Neural cell (in vitro differentiated cells): ENCODE data around the gene LPIN2. TPM values are rescaled to one million over a fixed set of nuclear protein-coding genes. Genes with fewer than 3 reads are reported as not detected.
"Not testable (repeated sequence)": the region's sequence is repeated elsewhere in the genome, so short reads cannot be mapped to it uniquely, and the experiment has no call there.

ENCODE experiments used
- H2AFZ ChIP-seq: fragments of 200-600, 300-800 bp; sonication (generic), shearing (Covaris generic); 2 replicates; pipeline ENCODE4 v1.6.0; 2014; ENCODE audit warnings: low read depth, mild to moderate bottlenecking, antibody characterized with exemption, low read length, moderate library complexity
- H3F3A ChIP-seq: fragments of 200-600 bp; shearing (Covaris generic); 2 replicates; pipeline ENCODE4 v1.6.1; 2016; ENCODE audit warnings: mild to moderate bottlenecking, moderate library complexity, mixed read lengths, antibody characterized with exemption, low read length; ENCODE audit not compliant: insufficient read depth, poor library complexity, severe bottlenecking
- H3K27ac ChIP-seq: fragments of 200-600, 300-800 bp; sonication (generic), shearing (Covaris generic); 2 replicates; pipeline ENCODE4 v1.5.1; 2014; ENCODE audit warnings: mild to moderate bottlenecking, low read length, moderate library complexity
- H3K27me3 ChIP-seq: fragments of 300-800, 200-600 bp; sonication (generic), shearing (Covaris generic); 2 replicates; pipeline ENCODE4 v1.6.0; 2014; ENCODE audit warnings: mild to moderate bottlenecking, low read depth, low read length, moderate library complexity; ENCODE audit not compliant: insufficient read depth
- H3K36me3 ChIP-seq: fragments of 300-800, 200-600 bp; sonication (generic), shearing (Covaris generic); 2 replicates; pipeline ENCODE4 v1.5.1; 2014; ENCODE audit warnings: mild to moderate bottlenecking, antibody characterized with exemption, low read length, moderate library complexity; ENCODE audit not compliant: insufficient read depth
- H3K4me2 ChIP-seq: fragments of 300-800, 200-600 bp; sonication (generic), shearing (Covaris generic); 2 replicates; pipeline ENCODE4 v1.6.0; 2014; ENCODE audit warnings: mild to moderate bottlenecking, low read length
- H3K4me3 ChIP-seq: fragments of 300-800, 200-600 bp; sonication (generic), shearing (Covaris generic); 2 replicates; pipeline ENCODE4 v1.5.1; 2014; ENCODE audit warnings: mild to moderate bottlenecking, low read length, moderate library complexity
- H3K79me2 ChIP-seq: fragments of 200-600 bp; shearing (Covaris generic); replicated peaks from 2 replicates; pipeline ENCODE4 v1.6.0; 2014; ENCODE audit warnings: mild to moderate bottlenecking, low read length, moderate library complexity; ENCODE audit not compliant: insufficient read depth
- H3K9ac ChIP-seq: fragments of 300-800, 200-600 bp; sonication (generic), shearing (Covaris generic); 2 replicates; pipeline ENCODE4 v1.6.1; 2016; ENCODE audit warnings: mild to moderate bottlenecking, low read length, mixed read lengths
- H3K9me2 ChIP-seq: fragments of 200-600 bp; shearing (Covaris generic); 2 replicates; pipeline ENCODE4 v1.6.1; 2016; ENCODE audit warnings: mild to moderate bottlenecking, low read length, mixed read lengths; ENCODE audit not compliant: insufficient read depth
- H3K9me3 ChIP-seq: fragments of 200-600, 300-800 bp; sonication (generic), shearing (Covaris generic); 2 replicates; pipeline ENCODE4 v1.6.1; 2016; ENCODE audit warnings: mild to moderate bottlenecking, mixed run types, low read length, moderate library complexity, mixed read lengths
- H4K20me1 ChIP-seq: fragments of 200-600 bp; shearing (Covaris generic); 2 replicates; pipeline ENCODE4 v1.6.1; 2016; ENCODE audit warnings: mild to moderate bottlenecking, mixed run types; ENCODE audit not compliant: insufficient read depth
- EP300 ChIP-seq: fragments of 450-650 bp; conservative IDR thresholded peaks from 2 replicates; pipeline ENCODE4 v1.6.1; 2014; ENCODE audit warnings: antibody characterized with exemption, mild to moderate bottlenecking, moderate library complexity; ENCODE audit not compliant: poor library complexity, severe bottlenecking
- EZH2 ChIP-seq: fragments of 200-600, 300-800 bp; shearing (Covaris generic), sonication (generic); IDR thresholded peaks from 2 replicates; pipeline ENCODE4 v1.6.1; 2014; ENCODE audit warnings: antibody characterized with exemption, low read length, borderline replicate concordance, mild to moderate bottlenecking; ENCODE audit not compliant: insufficient read depth, poor library complexity, severe bottlenecking
- MXI1 ChIP-seq: fragments of 450-650 bp; conservative IDR thresholded peaks from 2 replicates; pipeline ENCODE4 v1.6.1; 2014; ENCODE audit warnings: antibody characterized with exemption, mild to moderate bottlenecking; ENCODE audit not compliant: poor library complexity, severe bottlenecking
- POLR2AphosphoS5 ChIP-seq: IDR thresholded peaks from 2 replicates; pipeline ENCODE4 v1.6.1; 2012
- RAD21 ChIP-seq: fragments of 450-650 bp; conservative IDR thresholded peaks from 2 replicates; pipeline ENCODE4 v1.6.1; 2014; ENCODE audit warnings: antibody characterized with exemption, mild to moderate bottlenecking, moderate library complexity
- SMC3 ChIP-seq: fragments of 450-650 bp; conservative IDR thresholded peaks from 2 replicates; pipeline ENCODE4 v1.6.1; 2014; ENCODE audit warnings: antibody characterized with exemption, mild to moderate bottlenecking, moderate library complexity; ENCODE audit not compliant: poor library complexity
- TAF1 ChIP-seq: IDR thresholded peaks from 2 replicates; pipeline ENCODE4 v1.6.1; 2012; ENCODE audit warnings: low read depth
- polyA plus RNA-seq: library from polyadenylated mRNA; depleted of rRNA; stranded (reverse); fragments of >200 nt; gene quantifications from 2 replicates; pipeline ENCODE4 v1.2.3, GENCODE V29; 2014
- TF ChIP-seq, protein P1 (sequence below): fragments of 450-650 bp; IDR thresholded peaks from 2 replicates; pipeline ENCODE4 v1.5.1; 2014; ENCODE audit warnings: antibody characterized with exemption, mild to moderate bottlenecking, moderate library complexity; ENCODE audit not compliant: poor library complexity, severe bottlenecking
- TF ChIP-seq, protein P2 (sequence below): IDR thresholded peaks from 2 replicates; pipeline ENCODE4 v1.6.1; 2012; ENCODE audit warnings: borderline replicate concordance

The LPIN2 gene
- polyA plus RNA-seq, 1 donor from 2014 or later = 14.4 TPM

- no peak overlapping the region for H3K4me3 ChIP-seq
- no peaks in the 10 kb centered on the region for H3K27me3 ChIP-seq
- H3K36me3 ChIP-seq = no peaks in the 10 kb centered on the region
- no peaks in the 10 kb centered on the region for H3K9me2 ChIP-seq
- H3K27ac ChIP-seq = no peak overlapping the region
- H3K9ac ChIP-seq = no peak overlapping the region
- H3F3A ChIP-seq = no peaks in the 10 kb centered on the region
- peaks cover 3% of the 10 kb centered on the region for H3K79me2 ChIP-seq
- H3K4me2 ChIP-seq = no peak overlapping the region
- no peak overlapping the region for H2AFZ ChIP-seq
- H4K20me1 ChIP-seq = no peaks in the 10 kb centered on the region
- peaks cover 4% of the 10 kb centered on the region for H3K9me3 ChIP-seq
- TF ChIP-seq TAF1 (no peak), EP300 (no peak), POLR2AphosphoS5 (no peak), SMC3 (no peak), RAD21 (no peak), EZH2 (no peak), MXI1 (no peak)
- TF ChIP-seq, protein P1, sequence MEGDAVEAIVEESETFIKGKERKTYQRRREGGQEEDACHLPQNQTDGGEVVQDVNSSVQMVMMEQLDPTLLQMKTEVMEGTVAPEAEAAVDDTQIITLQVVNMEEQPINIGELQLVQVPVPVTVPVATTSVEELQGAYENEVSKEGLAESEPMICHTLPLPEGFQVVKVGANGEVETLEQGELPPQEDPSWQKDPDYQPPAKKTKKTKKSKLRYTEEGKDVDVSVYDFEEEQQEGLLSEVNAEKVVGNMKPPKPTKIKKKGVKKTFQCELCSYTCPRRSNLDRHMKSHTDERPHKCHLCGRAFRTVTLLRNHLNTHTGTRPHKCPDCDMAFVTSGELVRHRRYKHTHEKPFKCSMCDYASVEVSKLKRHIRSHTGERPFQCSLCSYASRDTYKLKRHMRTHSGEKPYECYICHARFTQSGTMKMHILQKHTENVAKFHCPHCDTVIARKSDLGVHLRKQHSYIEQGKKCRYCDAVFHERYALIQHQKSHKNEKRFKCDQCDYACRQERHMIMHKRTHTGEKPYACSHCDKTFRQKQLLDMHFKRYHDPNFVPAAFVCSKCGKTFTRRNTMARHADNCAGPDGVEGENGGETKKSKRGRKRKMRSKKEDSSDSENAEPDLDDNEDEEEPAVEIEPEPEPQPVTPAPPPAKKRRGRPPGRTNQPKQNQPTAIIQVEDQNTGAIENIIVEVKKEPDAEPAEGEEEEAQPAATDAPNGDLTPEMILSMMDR = no peak
These were observed 7.5 kb downstream of the LPIN2 start for GRCh38 chr18:3005462-3005861.

DNA sequence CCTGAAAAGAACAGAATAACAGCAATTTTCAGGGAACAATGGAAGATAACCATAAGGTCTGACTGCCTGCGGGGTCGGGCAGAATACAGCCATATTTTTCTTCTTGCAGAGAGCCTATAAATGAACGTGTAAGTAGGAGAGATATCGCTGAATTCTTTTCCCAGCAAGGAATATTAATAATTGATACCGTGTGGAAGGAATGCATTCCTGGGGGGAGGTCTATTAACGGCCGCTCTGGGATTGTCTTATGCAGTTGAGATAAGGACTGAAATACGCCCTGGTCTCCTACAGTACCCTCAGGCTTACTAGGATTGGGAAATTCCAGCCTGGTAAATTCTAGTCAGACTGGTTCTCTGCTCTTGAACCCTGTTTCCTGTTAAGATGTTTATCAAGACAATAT, 9.2 kb downstream of the LPIN2 start:
- not testable (repeated sequence) for H3K9ac ChIP-seq, H3F3A ChIP-seq, H3K4me3 ChIP-seq, H3K27me3 ChIP-seq, H3K9me2 ChIP-seq, H3K79me2 ChIP-seq, H2AFZ ChIP-seq, H3K4me2 ChIP-seq, H3K9me3 ChIP-seq, H3K36me3 ChIP-seq, H4K20me1 ChIP-seq, H3K27ac ChIP-seq

- no peaks in the 10 kb centered on the region for H3K27me3 ChIP-seq
- no peak overlapping the region for H3K4me2 ChIP-seq
- no peaks in the 10 kb centered on the region for H4K20me1 ChIP-seq
- peaks cover 3% of the 10 kb centered on the region for H3K79me2 ChIP-seq
- no peak overlapping the region for H3K9ac ChIP-seq
- H3K36me3 ChIP-seq = no peaks in the 10 kb centered on the region
- H3K4me3 ChIP-seq = no peak overlapping the region
- peaks cover 4% of the 10 kb centered on the region for H3K9me3 ChIP-seq
- no peak overlapping the region for H2AFZ ChIP-seq
- TF ChIP-seq MXI1 (no peak), RAD21 (no peak), SMC3 (no peak), EZH2 (no peak), POLR2AphosphoS5 (no peak), EP300 (no peak), TAF1 (no peak)
- TF ChIP-seq, protein P2, sequence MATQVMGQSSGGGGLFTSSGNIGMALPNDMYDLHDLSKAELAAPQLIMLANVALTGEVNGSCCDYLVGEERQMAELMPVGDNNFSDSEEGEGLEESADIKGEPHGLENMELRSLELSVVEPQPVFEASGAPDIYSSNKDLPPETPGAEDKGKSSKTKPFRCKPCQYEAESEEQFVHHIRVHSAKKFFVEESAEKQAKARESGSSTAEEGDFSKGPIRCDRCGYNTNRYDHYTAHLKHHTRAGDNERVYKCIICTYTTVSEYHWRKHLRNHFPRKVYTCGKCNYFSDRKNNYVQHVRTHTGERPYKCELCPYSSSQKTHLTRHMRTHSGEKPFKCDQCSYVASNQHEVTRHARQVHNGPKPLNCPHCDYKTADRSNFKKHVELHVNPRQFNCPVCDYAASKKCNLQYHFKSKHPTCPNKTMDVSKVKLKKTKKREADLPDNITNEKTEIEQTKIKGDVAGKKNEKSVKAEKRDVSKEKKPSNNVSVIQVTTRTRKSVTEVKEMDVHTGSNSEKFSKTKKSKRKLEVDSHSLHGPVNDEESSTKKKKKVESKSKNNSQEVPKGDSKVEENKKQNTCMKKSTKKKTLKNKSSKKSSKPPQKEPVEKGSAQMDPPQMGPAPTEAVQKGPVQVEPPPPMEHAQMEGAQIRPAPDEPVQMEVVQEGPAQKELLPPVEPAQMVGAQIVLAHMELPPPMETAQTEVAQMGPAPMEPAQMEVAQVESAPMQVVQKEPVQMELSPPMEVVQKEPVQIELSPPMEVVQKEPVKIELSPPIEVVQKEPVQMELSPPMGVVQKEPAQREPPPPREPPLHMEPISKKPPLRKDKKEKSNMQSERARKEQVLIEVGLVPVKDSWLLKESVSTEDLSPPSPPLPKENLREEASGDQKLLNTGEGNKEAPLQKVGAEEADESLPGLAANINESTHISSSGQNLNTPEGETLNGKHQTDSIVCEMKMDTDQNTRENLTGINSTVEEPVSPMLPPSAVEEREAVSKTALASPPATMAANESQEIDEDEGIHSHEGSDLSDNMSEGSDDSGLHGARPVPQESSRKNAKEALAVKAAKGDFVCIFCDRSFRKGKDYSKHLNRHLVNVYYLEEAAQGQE = no peak
- TF ChIP-seq, protein P1 = no peak
- no peaks in the 10 kb centered on the region for H3K9me2 ChIP-seq
- H3K27ac ChIP-seq = no peak overlapping the region
- H3F3A ChIP-seq = no peaks in the 10 kb centered on the region
These were observed 10.2 kb downstream of the LPIN2 start for GRCh38 chr18:3002732-3003131.
